ENCODE results near the gene SWAP70.

Gene SWAP70

DNA sequence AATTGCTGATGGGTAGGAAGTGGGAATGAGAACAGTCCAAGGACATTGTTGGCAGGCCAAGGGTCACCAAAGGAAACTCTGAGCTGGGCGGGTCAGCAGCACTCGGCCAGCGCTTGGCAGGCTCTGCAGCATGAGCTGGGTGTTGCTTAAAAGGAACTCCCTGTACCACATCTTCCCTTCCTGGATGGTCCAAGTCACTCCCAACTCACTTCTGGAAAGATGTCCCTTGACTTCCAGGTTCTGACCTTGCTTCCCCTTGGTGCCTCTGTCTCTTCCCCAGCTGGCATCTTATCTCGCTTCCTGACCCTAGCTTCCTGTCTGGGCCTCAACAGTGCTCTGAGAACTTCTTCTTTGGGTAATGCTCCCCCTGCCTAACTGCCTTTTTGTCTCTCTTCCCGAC lies 24.8 kb upstream of the SWAP70 start:
- TF ChIP-seq ZNF565 (CRISPR knock-in tag; conservative IDR thresholded peaks at IDR 0.05; ENCODE audit: low read depth) (no peak), ZNF8 (CRISPR knock-in tag; IDR thresholded peaks at IDR 0.05) (no peak), ARNTL (CRISPR knock-in tag; IDR thresholded peaks at IDR 0.05; ENCODE audit: borderline replicate concordance, low read depth) (no peak), OSR1 (CRISPR knock-in tag; IDR thresholded peaks at IDR 0.05) (no peak), ISL1 (CRISPR knock-in tag; IDR thresholded peaks at IDR 0.05) (no peak), BACH2 (CRISPR knock-in tag; IDR thresholded peaks at IDR 0.05; ENCODE audit: borderline replicate concordance) (no peak), SNAI2 (CRISPR knock-in tag; IDR thresholded peaks at IDR 0.05) (no peak), TOX (CRISPR knock-in tag; IDR thresholded peaks at IDR 0.05; ENCODE audit: borderline replicate concordance) (no peak), ZFP30 (CRISPR knock-in tag; IDR thresholded peaks at IDR 0.05) (no peak), ZC3H10 (CRISPR knock-in tag; IDR thresholded peaks at IDR 0.05) (no peak), PPARA (CRISPR knock-in tag; IDR thresholded peaks at IDR 0.05; ENCODE audit: borderline replicate concordance) (no peak), ESRRG (CRISPR knock-in tag; IDR thresholded peaks at IDR 0.05) (no peak), RARB (CRISPR knock-in tag; IDR thresholded peaks at IDR 0.05) (no peak)
- TF ChIP-seq, protein P1, sequence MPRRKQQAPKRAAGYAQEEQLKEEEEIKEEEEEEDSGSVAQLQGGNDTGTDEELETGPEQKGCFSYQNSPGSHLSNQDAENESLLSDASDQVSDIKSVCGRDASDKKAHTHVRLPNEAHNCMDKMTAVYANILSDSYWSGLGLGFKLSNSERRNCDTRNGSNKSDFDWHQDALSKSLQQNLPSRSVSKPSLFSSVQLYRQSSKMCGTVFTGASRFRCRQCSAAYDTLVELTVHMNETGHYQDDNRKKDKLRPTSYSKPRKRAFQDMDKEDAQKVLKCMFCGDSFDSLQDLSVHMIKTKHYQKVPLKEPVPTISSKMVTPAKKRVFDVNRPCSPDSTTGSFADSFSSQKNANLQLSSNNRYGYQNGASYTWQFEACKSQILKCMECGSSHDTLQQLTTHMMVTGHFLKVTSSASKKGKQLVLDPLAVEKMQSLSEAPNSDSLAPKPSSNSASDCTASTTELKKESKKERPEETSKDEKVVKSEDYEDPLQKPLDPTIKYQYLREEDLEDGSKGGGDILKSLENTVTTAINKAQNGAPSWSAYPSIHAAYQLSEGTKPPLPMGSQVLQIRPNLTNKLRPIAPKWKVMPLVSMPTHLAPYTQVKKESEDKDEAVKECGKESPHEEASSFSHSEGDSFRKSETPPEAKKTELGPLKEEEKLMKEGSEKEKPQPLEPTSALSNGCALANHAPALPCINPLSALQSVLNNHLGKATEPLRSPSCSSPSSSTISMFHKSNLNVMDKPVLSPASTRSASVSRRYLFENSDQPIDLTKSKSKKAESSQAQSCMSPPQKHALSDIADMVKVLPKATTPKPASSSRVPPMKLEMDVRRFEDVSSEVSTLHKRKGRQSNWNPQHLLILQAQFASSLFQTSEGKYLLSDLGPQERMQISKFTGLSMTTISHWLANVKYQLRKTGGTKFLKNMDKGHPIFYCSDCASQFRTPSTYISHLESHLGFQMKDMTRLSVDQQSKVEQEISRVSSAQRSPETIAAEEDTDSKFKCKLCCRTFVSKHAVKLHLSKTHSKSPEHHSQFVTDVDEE (CRISPR knock-in tag; IDR thresholded peaks at IDR 0.05) = no peak
- TF ChIP-seq, protein P2, sequence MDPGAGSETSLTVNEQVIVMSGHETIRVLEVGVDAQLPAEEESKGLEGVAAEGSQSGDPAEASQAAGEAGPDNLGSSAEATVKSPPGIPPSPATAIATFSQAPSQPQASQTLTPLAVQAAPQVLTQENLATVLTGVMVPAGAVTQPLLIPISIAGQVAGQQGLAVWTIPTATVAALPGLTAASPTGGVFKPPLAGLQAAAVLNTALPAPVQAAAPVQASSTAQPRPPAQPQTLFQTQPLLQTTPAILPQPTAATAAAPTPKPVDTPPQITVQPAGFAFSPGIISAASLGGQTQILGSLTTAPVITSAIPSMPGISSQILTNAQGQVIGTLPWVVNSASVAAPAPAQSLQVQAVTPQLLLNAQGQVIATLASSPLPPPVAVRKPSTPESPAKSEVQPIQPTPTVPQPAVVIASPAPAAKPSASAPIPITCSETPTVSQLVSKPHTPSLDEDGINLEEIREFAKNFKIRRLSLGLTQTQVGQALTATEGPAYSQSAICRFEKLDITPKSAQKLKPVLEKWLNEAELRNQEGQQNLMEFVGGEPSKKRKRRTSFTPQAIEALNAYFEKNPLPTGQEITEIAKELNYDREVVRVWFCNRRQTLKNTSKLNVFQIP (CRISPR knock-in tag; IDR thresholded peaks at IDR 0.05; ENCODE audit: borderline replicate concordance, low read depth) = no peak
- TF ChIP-seq, protein P3, sequence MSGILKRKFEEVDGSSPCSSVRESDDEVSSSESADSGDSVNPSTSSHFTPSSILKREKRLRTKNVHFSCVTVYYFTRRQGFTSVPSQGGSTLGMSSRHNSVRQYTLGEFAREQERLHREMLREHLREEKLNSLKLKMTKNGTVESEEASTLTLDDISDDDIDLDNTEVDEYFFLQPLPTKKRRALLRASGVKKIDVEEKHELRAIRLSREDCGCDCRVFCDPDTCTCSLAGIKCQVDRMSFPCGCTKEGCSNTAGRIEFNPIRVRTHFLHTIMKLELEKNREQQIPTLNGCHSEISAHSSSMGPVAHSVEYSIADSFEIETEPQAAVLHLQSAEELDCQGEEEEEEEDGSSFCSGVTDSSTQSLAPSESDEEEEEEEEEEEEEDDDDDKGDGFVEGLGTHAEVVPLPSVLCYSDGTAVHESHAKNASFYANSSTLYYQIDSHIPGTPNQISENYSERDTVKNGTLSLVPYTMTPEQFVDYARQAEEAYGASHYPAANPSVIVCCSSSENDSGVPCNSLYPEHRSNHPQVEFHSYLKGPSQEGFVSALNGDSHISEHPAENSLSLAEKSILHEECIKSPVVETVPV (CRISPR knock-in tag; IDR thresholded peaks at IDR 0.05) = no peak
- TF ChIP-seq, protein P4, sequence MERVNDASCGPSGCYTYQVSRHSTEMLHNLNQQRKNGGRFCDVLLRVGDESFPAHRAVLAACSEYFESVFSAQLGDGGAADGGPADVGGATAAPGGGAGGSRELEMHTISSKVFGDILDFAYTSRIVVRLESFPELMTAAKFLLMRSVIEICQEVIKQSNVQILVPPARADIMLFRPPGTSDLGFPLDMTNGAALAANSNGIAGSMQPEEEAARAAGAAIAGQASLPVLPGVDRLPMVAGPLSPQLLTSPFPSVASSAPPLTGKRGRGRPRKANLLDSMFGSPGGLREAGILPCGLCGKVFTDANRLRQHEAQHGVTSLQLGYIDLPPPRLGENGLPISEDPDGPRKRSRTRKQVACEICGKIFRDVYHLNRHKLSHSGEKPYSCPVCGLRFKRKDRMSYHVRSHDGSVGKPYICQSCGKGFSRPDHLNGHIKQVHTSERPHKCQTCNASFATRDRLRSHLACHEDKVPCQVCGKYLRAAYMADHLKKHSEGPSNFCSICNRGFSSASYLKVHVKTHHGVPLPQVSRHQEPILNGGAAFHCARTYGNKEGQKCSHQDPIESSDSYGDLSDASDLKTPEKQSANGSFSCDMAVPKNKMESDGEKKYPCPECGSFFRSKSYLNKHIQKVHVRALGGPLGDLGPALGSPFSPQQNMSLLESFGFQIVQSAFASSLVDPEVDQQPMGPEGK (CRISPR knock-in tag; IDR thresholded peaks at IDR 0.05; ENCODE audit: borderline replicate concordance) = no peak
- ATAC-seq = no peak

DNA sequence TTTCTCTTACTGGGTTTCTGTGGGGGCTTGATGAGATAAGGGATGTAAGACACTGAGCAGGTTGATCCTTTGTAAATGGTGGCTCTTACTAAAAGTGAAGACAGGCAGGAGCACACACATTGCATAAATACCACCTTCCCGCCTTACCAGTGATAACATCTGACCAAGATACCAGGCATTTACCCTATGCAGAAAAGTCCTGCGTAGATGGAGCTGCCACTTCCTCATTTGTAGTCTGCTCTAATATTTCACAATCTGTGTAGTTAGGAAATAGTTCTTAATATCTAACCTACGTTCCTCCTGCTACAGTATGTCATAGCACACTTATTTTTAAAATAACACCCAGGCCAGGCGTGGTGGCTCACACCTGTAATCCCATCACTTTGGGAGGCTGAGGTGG lies 23.9 kb upstream of the SWAP70 start:
- TF ChIP-seq, protein P1 (CRISPR knock-in tag; IDR thresholded peaks at IDR 0.05) = no peak
- TF ChIP-seq ARNTL (CRISPR knock-in tag; IDR thresholded peaks at IDR 0.05; ENCODE audit: borderline replicate concordance, low read depth) (no peak), ZNF565 (CRISPR knock-in tag; conservative IDR thresholded peaks at IDR 0.05; ENCODE audit: low read depth) (no peak), ZC3H10 (CRISPR knock-in tag; IDR thresholded peaks at IDR 0.05) (no peak), SNAI2 (CRISPR knock-in tag; IDR thresholded peaks at IDR 0.05) (no peak), OSR1 (CRISPR knock-in tag; IDR thresholded peaks at IDR 0.05) (no peak), ISL1 (CRISPR knock-in tag; IDR thresholded peaks at IDR 0.05) (no peak), CSDC2 (CRISPR knock-in tag; IDR thresholded peaks at IDR 0.05) (no peak), ZFP30 (CRISPR knock-in tag; IDR thresholded peaks at IDR 0.05) (no peak), GLIS3 (CRISPR knock-in tag; IDR thresholded peaks at IDR 0.05) (no peak), PPARA (CRISPR knock-in tag; IDR thresholded peaks at IDR 0.05; ENCODE audit: borderline replicate concordance) (no peak)
- TF ChIP-seq, protein P3 (CRISPR knock-in tag; IDR thresholded peaks at IDR 0.05) = no peak
- TF ChIP-seq, protein P4 (CRISPR knock-in tag; IDR thresholded peaks at IDR 0.05; ENCODE audit: borderline replicate concordance) = no peak
- TF ChIP-seq, protein P5, sequence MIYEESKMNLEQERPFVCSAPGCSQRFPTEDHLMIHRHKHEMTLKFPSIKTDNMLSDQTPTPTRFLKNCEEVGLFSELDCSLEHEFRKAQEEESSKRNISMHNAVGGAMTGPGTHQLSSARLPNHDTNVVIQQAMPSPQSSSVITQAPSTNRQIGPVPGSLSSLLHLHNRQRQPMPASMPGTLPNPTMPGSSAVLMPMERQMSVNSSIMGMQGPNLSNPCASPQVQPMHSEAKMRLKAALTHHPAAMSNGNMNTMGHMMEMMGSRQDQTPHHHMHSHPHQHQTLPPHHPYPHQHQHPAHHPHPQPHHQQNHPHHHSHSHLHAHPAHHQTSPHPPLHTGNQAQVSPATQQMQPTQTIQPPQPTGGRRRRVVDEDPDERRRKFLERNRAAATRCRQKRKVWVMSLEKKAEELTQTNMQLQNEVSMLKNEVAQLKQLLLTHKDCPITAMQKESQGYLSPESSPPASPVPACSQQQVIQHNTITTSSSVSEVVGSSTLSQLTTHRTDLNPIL (CRISPR knock-in tag; IDR thresholded peaks at IDR 0.05; ENCODE audit: low read depth) = no peak
- ATAC-seq = no peak
